ENCODE data around the gene MCM8. TPM values are rescaled to one million over a fixed set of nuclear protein-coding genes. Genes with fewer than 3 reads are reported as not detected.

The MCM8 gene
- total and polyA plus RNA-seq, 9 of the 15 experiments (the other 6 are each of a cell fraction or from before 2014, with no cell fraction given): 4.5 to 43.8 (median 25.4) TPM

GRCh38 chr20:5999783-6000182, 49.3 kb downstream of the MCM8 start (continued):
- TF ChIP-seq MGA (IDR thresholded peaks at IDR 0.05): no peak
- no peak for TF ChIP-seq RBM25 (IDR thresholded peaks at IDR 0.05; ENCODE audit: low read depth, low read length, severe bottlenecking)
- TF ChIP-seq, protein P1, sequence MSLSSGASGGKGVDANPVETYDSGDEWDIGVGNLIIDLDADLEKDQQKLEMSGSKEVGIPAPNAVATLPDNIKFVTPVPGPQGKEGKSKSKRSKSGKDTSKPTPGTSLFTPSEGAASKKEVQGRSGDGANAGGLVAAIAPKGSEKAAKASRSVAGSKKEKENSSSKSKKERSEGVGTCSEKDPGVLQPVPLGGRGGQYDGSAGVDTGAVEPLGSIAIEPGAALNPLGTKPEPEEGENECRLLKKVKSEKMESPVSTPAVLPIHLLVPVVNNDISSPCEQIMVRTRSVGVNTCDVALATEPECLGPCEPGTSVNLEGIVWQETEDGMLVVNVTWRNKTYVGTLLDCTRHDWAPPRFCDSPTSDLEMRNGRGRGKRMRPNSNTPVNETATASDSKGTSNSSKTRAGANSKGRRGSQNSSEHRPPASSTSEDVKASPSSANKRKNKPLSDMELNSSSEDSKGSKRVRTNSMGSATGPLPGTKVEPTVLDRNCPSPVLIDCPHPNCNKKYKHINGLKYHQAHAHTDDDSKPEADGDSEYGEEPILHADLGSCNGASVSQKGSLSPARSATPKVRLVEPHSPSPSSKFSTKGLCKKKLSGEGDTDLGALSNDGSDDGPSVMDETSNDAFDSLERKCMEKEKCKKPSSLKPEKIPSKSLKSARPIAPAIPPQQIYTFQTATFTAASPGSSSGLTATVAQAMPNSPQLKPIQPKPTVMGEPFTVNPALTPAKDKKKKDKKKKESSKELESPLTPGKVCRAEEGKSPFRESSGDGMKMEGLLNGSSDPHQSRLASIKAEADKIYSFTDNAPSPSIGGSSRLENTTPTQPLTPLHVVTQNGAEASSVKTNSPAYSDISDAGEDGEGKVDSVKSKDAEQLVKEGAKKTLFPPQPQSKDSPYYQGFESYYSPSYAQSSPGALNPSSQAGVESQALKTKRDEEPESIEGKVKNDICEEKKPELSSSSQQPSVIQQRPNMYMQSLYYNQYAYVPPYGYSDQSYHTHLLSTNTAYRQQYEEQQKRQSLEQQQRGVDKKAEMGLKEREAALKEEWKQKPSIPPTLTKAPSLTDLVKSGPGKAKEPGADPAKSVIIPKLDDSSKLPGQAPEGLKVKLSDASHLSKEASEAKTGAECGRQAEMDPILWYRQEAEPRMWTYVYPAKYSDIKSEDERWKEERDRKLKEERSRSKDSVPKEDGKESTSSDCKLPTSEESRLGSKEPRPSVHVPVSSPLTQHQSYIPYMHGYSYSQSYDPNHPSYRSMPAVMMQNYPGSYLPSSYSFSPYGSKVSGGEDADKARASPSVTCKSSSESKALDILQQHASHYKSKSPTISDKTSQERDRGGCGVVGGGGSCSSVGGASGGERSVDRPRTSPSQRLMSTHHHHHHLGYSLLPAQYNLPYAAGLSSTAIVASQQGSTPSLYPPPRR (CRISPR knock-in tag; IDR thresholded peaks at IDR 0.05; ENCODE audit: borderline replicate concordance): no peak
